ENCODE measurements around the gene ZDHHC23.

Gene ZDHHC23

GRCh38 chr3:113947372-113948014 is at the start of gene ZDHHC23:
Gene ZDHHC23, plus strand, starts transcription at chr3:113948013. Its CDS starts 790 bp downstream, at chr3:113948803.
- peak; percentile 53 for DNase-seq

- no peak for DNase-seq
These were observed 48.9 kb upstream of the ZDHHC23 start for GRCh38 chr3:113898892-113899291.

- DNase-seq, result no peak
These were observed 41.2 kb upstream of the ZDHHC23 start for GRCh38 chr3:113906568-113907140.

- no peak for DNase-seq
These were observed 39.7 kb upstream of the ZDHHC23 start for GRCh38 chr3:113908133-113908532.

- DNase-seq, result no peak
These were observed 36.8 kb upstream of the ZDHHC23 start for GRCh38 chr3:113910966-113911365.

- DNase-seq, result no peak
These were observed 35.1 kb upstream of the ZDHHC23 start for GRCh38 chr3:113912552-113913236.

GRCh38 chr3:113914646-113915045 is 33.2 kb upstream of the ZDHHC23 start:
- DNase-seq, result no peak

- DNase-seq, result no peak
These were observed 20.3 kb upstream of the ZDHHC23 start for GRCh38 chr3:113927556-113927955.

GRCh38 chr3:113946831-113947230 is 982 bp upstream of the ZDHHC23 start:
- no peak for DNase-seq

- DNase-seq, result peak; percentile 15
These were observed 453 bp downstream of the ZDHHC23 start for GRCh38 chr3:113948015-113948917.

- no peak for DNase-seq
These were observed 5.1 kb downstream of the ZDHHC23 start for GRCh38 chr3:113952921-113953320.

GRCh38 chr3:113953677-113954076 is 5.9 kb downstream of the ZDHHC23 start:
- no peak for DNase-seq

GRCh38 chr3:113954091-113954685 is 6.4 kb downstream of the ZDHHC23 start:
- no peak for DNase-seq

- no peak for DNase-seq
These were observed 16.1 kb downstream of the ZDHHC23 start for GRCh38 chr3:113963879-113964278.

- DNase-seq, result no peak
These were observed 18.4 kb downstream of the ZDHHC23 start for GRCh38 chr3:113966172-113966571.

- no peak for DNase-seq
These were observed 21.2 kb downstream of the ZDHHC23 start for GRCh38 chr3:113968986-113969385.

GRCh38 chr3:113977822-113978221 is 30.0 kb downstream of the ZDHHC23 start:
- no peak for DNase-seq

- no peak for DNase-seq
These were observed 32.1 kb downstream of the ZDHHC23 start for GRCh38 chr3:113979916-113980315.

- no peak for DNase-seq
These were observed 34.0 kb downstream of the ZDHHC23 start for GRCh38 chr3:113981803-113982202.

- DNase-seq, result no peak
These were observed 35.7 kb downstream of the ZDHHC23 start for GRCh38 chr3:113983544-113983943.

- DNase-seq, result no peak
These were observed 37.7 kb downstream of the ZDHHC23 start for GRCh38 chr3:113985541-113985940.

- DNase-seq, result no peak
These were observed 57.7 kb downstream of the ZDHHC23 start for GRCh38 chr3:114005481-114005880.

All from activated CD4-positive, alpha-beta T cell treated with anti-CD3 and anti-CD28 coated beads for 1 hour (primary cell).